ENCODE data around the gene GLO1. TPM values are rescaled to one million over a fixed set of nuclear protein-coding genes. Genes with fewer than 3 reads are reported as not detected.
A peak's percentile ranks its signal among the peaks of the same experiment; 100 is the strongest.

Gene GLO1
- polyA plus RNA-seq, 1 donor (not counting 4 experiments of a cell fraction or from before 2014, with no cell fraction given), result 301 TPM

- H3K4me1 ChIP-seq (ENCODE audit: control insufficient read depth, extremely low read depth, insufficient read depth, low read length), result no peaks in the 10 kb centered on the region
- H3K36me3 ChIP-seq (ENCODE audit: control insufficient read depth in 2 of 2, extremely low read depth in 1 of 2, insufficient read depth in 2 of 2, low read length in 2 of 2), result peaks cover 9 to 18% of the 10 kb centered on the region in 2 experiments
- dilution Hi-C loops (cut with MboI; ENCODE audit: extremely low pct_ligation_motif_present, low sequenced_read_pairs), result no loop called here
- TF ChIP-seq EZH2 (IDR thresholded peaks at IDR 0.05; ENCODE audit: low read length), result no peak
- TF ChIP-seq CTCF (optimal IDR thresholded peaks at IDR 0.05 in 1 of 3, IDR thresholded peaks at IDR 0.05 in 1 of 3, conservative IDR thresholded peaks at IDR 0.05 in 1 of 3; ENCODE audit: extremely low read depth in 1 of 3, insufficient read depth in 2 of 3, low read length in 3 of 3), result no peak
- H4K20me1 ChIP-seq (ENCODE audit: control insufficient read depth, extremely low read depth, insufficient read depth, low read length), result no peaks in the 10 kb centered on the region
- DNase-seq (ENCODE audit: low read depth, low spot score) (no peak), FAIRE-seq (peak; percentile 9)
- H3K4me3 ChIP-seq (ENCODE audit: control insufficient read depth in 2 of 3, extremely low read depth in 1 of 3, insufficient read depth in 2 of 3, low read depth in 1 of 3, low read length in 3 of 3), result no peak overlapping the region
- no peak overlapping the region for H3K9ac ChIP-seq (ENCODE audit: control insufficient read depth, extremely low read depth, insufficient read depth, low read length)
- no peak overlapping the region for H2AFZ ChIP-seq (ENCODE audit: control insufficient read depth, low read length)
- H3K9me3 ChIP-seq (ENCODE audit: control insufficient read depth, low read depth, low read length), result no peaks in the 10 kb centered on the region
- H3K9me1 ChIP-seq (ENCODE audit: control insufficient read depth, extremely low read depth, insufficient read depth, low read length), result no peaks in the 10 kb centered on the region
- no peak overlapping the region for H3K27ac ChIP-seq (ENCODE audit: control insufficient read depth, insufficient read depth, low read length)
- no peaks in the 10 kb centered on the region for H3K27me3 ChIP-seq (ENCODE audit: control insufficient read depth, extremely low read depth, insufficient read depth, low read length)
- H3K79me2 ChIP-seq (ENCODE audit: control insufficient read depth, insufficient read depth, low read length), result no peaks in the 10 kb centered on the region
- H3K4me2 ChIP-seq (ENCODE audit: control insufficient read depth, extremely low read depth, insufficient read depth, low read depth, low read length), result no peak overlapping the region
Observed at GRCh38 chr6:38673397-38674165, 29.4 kb downstream of the GLO1 start.

DNA sequence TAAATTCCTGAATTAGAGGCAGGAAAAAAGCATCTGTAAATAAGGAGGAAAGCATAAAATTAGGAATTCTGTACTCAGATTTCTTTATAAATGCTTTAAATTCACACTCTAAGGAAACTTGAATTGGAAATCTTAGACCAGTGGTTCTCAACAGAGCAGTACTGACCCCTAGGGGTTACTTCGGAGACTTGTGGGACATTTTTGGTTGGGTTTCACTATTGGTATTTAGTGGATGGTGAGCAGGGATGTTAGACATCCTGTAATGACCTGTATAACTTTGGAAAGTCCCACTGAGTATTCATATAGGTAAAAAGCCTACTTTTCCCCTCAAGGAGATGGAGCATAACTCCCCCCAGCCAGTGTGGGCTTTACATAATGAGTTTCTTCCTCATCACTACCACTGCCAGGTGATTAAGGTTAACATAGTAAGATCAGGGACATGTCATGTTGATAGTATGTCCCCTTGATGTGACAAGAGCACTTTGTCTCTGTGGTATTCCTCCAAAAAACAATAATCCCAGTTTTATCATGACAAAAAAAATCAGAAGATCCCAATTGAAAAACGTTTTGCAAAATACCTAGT lies 31.0 kb downstream of the GLO1 start:
- Histone ChIP-seq H3K27me3 (ENCODE audit: control insufficient read depth, extremely low read depth, insufficient read depth, low read length) (no peaks in the 10 kb centered on the region), H3K36me3 (ENCODE audit: control insufficient read depth in 2 of 2, extremely low read depth in 1 of 2, insufficient read depth in 2 of 2, low read length in 2 of 2) (peaks cover 3 to 15% of the 10 kb centered on the region in 2 experiments), H4K20me1 (ENCODE audit: control insufficient read depth, extremely low read depth, insufficient read depth, low read length) (no peaks in the 10 kb centered on the region), H3K9me1 (ENCODE audit: control insufficient read depth, extremely low read depth, insufficient read depth, low read length) (no peaks in the 10 kb centered on the region), H3K4me2 (ENCODE audit: control insufficient read depth, extremely low read depth, insufficient read depth, low read depth, low read length) (no peak overlapping the region), H2AFZ (ENCODE audit: control insufficient read depth, low read length) (no peak overlapping the region), H3K79me2 (ENCODE audit: control insufficient read depth, insufficient read depth, low read length) (no peaks in the 10 kb centered on the region), H3K9ac (ENCODE audit: control insufficient read depth, extremely low read depth, insufficient read depth, low read length) (no peak overlapping the region), H3K9me3 (ENCODE audit: control insufficient read depth, low read depth, low read length) (no peaks in the 10 kb centered on the region), H3K4me1 (ENCODE audit: control insufficient read depth, extremely low read depth, insufficient read depth, low read length) (no peaks in the 10 kb centered on the region), H3K4me3 (ENCODE audit: control insufficient read depth in 2 of 3, extremely low read depth in 1 of 3, insufficient read depth in 2 of 3, low read depth in 1 of 3, low read length in 3 of 3) (no peak overlapping the region), H3K27ac (ENCODE audit: control insufficient read depth, insufficient read depth, low read length) (no peak overlapping the region)
- dilution Hi-C loops (cut with MboI; ENCODE audit: extremely low pct_ligation_motif_present, low sequenced_read_pairs), result no loop called here
- TF ChIP-seq CTCF (optimal IDR thresholded peaks at IDR 0.05 in 1 of 3, IDR thresholded peaks at IDR 0.05 in 1 of 3, conservative IDR thresholded peaks at IDR 0.05 in 1 of 3; ENCODE audit: extremely low read depth in 1 of 3, insufficient read depth in 2 of 3, low read length in 3 of 3) (peak; percentile 58 to 69 (median 69)), EZH2 (IDR thresholded peaks at IDR 0.05; ENCODE audit: low read length) (no peak)
- DNase-seq (ENCODE audit: low read depth, low spot score) (no peak), FAIRE-seq (peak; percentile 95)
